CD4-positive, alpha-beta T cell (primary cell): ENCODE results near the gene ARFIP2. TPM values are rescaled to one million over a fixed set of nuclear protein-coding genes. Genes with fewer than 3 reads are reported as not detected.

Experiments
- ATAC-seq: fragments of 200-7000 bp; cut with Tn5 transposase; one replicate; pipeline ENCODE4 v1.10.0; 2022; ENCODE audit warnings: mild to moderate bottlenecking; ENCODE audit not compliant: poor library complexity
- CTCF ChIA-PET: fragments of 350-600 bp; sonication (Branson Sonifier 250); formaldehyde crosslinking; loops from one replicate; lab custom pipeline; 2021; ENCODE audit warnings: antibody characterized with exemption, inconsistent platforms; lab: Charles Lee
- POLR2A ChIA-PET: fragments of 350-600 bp; sonication (Branson Sonifier 250); formaldehyde crosslinking; loops from one replicate; lab custom pipeline; 2021; ENCODE audit warnings: antibody characterized with exemption, inconsistent platforms; lab: Charles Lee
- DNase-seq, 14 experiments: peaks; one replicate each; pipeline ENCODE4 v3.0.0-alpha.2; 2013 to 2020; ENCODE audit warnings: mixed read lengths in 2 of 14
- H3K27ac ChIP-seq, 2 donors: one replicate each; pipeline versions ENCODE4 v1.5.1 to v1.7.0; 2013; ENCODE audit warnings: low read length in 2 of 2, low read depth in 1 of 2, mild to moderate bottlenecking in 1 of 2
- H3K27me3 ChIP-seq, 2 experiments: 1 replicate in 1 of 2; 2 replicates in 1 of 2; pipeline versions ENCODE4 v1.6.1 to v1.7.0; 2013; ENCODE audit warnings: low read length in 2 of 2, control low read depth in 1 of 2, mild to moderate bottlenecking in 1 of 2, moderate library complexity in 1 of 2; ENCODE audit not compliant: insufficient read depth in 2 of 2, control insufficient read depth in 1 of 2
- H3K36me3 ChIP-seq: one replicate; pipeline ENCODE4 v1.6.1; 2013; ENCODE audit warnings: low read length, control low read depth; ENCODE audit not compliant: insufficient read depth
- H3K4me1 ChIP-seq: one replicate; pipeline ENCODE4 v1.6.1; 2013; ENCODE audit warnings: low read length, control low read depth; ENCODE audit not compliant: insufficient read depth
- H3K4me3 ChIP-seq: one replicate; pipeline ENCODE4 v1.5.1; 2013; ENCODE audit warnings: mild to moderate bottlenecking, low read length, moderate library complexity
- H3K9me3 ChIP-seq, 2 experiments: 1 replicate in 1 of 2; 2 replicates in 1 of 2; pipeline versions ENCODE4 v1.6.1 to v1.7.0; 2013; ENCODE audit warnings: low read length in 2 of 2, mild to moderate bottlenecking in 2 of 2, control low read depth in 1 of 2, moderate library complexity in 1 of 2; ENCODE audit not compliant: control insufficient read depth in 1 of 2, insufficient read depth in 1 of 2
- H3K27ac Mint-ChIP-seq: one replicate; pipeline ENCODE4 v1.8.0; 2020; ENCODE audit warnings: mixed read lengths
- H3K27me3 Mint-ChIP-seq: one replicate; pipeline ENCODE4 v1.8.0; 2021; ENCODE audit warnings: mixed read lengths
- H3K36me3 Mint-ChIP-seq: one replicate; pipeline ENCODE4 v1.8.0; 2021; ENCODE audit warnings: low read depth, mixed read lengths
- H3K4me1 Mint-ChIP-seq: one replicate; pipeline ENCODE4 v1.8.0; 2021; ENCODE audit warnings: low read depth, mixed read lengths
- H3K4me3 Mint-ChIP-seq: one replicate; pipeline ENCODE4 v1.8.0; 2020; ENCODE audit warnings: mild to moderate bottlenecking, mixed read lengths
- H3K9me3 Mint-ChIP-seq: one replicate; pipeline ENCODE4 v1.8.0; 2020; ENCODE audit warnings: mixed read lengths
- intact Hi-C, 2 experiments: fragments of 100-400 bp; cut with DNase I in 1 of 2; cut with micrococcal nuclease in 1 of 2; formaldehyde crosslinking; loops; one replicate each; pipeline versions ENCODE4 v1.15.1 to v1.9.0; 2023 to 2025; cut with DNase I, micrococcal nuclease
- total RNA-seq, 174 experiments: library from RNA in 2 of 174; stranded (reverse) in 2 of 174; gene quantifications; one replicate each; pipeline ENCODE4 v1.2.3 and lab custom pipeline; 2021 to 2026
- TF ChIP-seq, protein P1 (sequence below): fragments of 200-600 bp; IDR thresholded peaks from one replicate; pipeline ENCODE4 v1.8.0; 2022; ENCODE audit warnings: antibody characterized with exemption, mild to moderate bottlenecking

Gene ARFIP2
- total RNA-seq, 2 experiments from 2014 or later, result 78.1 to 80.5 TPM

DNA sequence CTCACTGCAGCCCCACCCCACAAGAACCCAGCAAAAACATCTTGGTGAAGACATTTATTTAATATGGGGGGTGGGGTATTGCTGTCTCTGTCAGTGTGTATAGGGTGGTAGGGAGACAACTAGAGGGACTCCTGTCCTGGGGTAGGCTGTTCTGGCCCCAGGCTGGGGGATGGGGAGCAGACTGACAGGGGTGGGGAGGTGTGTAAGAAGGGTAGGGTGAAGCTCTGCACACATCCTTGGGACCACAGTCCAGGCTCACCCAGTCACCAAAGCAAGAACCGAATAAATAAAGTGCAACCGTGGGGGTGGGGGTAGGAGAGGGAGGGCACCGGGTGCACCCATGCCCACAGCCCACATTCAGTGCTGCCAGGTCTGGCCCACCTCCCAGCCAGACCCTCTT, 32.6 kb downstream of the ARFIP2 start:
- H3K4me3 ChIP-seq, result no peak overlapping the region
- no peaks in the 10 kb centered on the region for H3K4me1 Mint-ChIP-seq
- H3K27me3 Mint-ChIP-seq, result no peaks in the 10 kb centered on the region
- CTCF ChIA-PET, result interaction anchor here (1.6 to 11.8 kb wide), 2 partner anchors 33 to 70 kb away, joined by 3 to 230 read pairs; partner anchors contain the start of genes ARFIP2 and TIMM10B
- H3K27ac Mint-ChIP-seq, result no peak overlapping the region
- TF ChIP-seq, protein P1, sequence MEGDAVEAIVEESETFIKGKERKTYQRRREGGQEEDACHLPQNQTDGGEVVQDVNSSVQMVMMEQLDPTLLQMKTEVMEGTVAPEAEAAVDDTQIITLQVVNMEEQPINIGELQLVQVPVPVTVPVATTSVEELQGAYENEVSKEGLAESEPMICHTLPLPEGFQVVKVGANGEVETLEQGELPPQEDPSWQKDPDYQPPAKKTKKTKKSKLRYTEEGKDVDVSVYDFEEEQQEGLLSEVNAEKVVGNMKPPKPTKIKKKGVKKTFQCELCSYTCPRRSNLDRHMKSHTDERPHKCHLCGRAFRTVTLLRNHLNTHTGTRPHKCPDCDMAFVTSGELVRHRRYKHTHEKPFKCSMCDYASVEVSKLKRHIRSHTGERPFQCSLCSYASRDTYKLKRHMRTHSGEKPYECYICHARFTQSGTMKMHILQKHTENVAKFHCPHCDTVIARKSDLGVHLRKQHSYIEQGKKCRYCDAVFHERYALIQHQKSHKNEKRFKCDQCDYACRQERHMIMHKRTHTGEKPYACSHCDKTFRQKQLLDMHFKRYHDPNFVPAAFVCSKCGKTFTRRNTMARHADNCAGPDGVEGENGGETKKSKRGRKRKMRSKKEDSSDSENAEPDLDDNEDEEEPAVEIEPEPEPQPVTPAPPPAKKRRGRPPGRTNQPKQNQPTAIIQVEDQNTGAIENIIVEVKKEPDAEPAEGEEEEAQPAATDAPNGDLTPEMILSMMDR, result no peak
- DNase-seq, result no peak
- peaks cover 15% of the 10 kb centered on the region for H3K36me3 ChIP-seq
- H3K36me3 Mint-ChIP-seq, result no peaks in the 10 kb centered on the region
- intact Hi-C loops, result no loop called here
- no peak for ATAC-seq
- POLR2A ChIA-PET, result no interaction called here
- no peaks in the 10 kb centered on the region for H3K9me3 ChIP-seq
- no peak overlapping the region for H3K27ac ChIP-seq
- no peaks in the 10 kb centered on the region for H3K27me3 ChIP-seq
- H3K4me3 Mint-ChIP-seq, result no peak overlapping the region
- H3K9me3 Mint-ChIP-seq, result no peaks in the 10 kb centered on the region
- H3K4me1 ChIP-seq, result peaks cover under 1% of the 10 kb centered on the region

GRCh38 chr11:6443269-6444003, 37.7 kb downstream of the ARFIP2 start:
- H3K36me3 ChIP-seq, result no peaks in the 10 kb centered on the region
- H3K27ac ChIP-seq, result no peak overlapping the region
- ChIA-PET CTCF (interaction anchor here (0.6 to 11.8 kb wide), 34 partner anchors 16 to 252 kb away, joined by 3 to 230 read pairs (median 5); partner anchors contain the start of genes APBB1, ARFIP2, MRPL17 and SMPD1), POLR2A (interaction anchor here (0.6 to 3.2 kb wide), 14 partner anchors 12 to 68 kb away, joined by 3 to 55 read pairs (median 4); partner anchors contain the start of genes APBB1, ARFIP2, SMPD1 and TIMM10B)
- Mint-ChIP-seq H3K27ac (no peak overlapping the region), H3K4me1 (no peaks in the 10 kb centered on the region), H3K27me3 (no peaks in the 10 kb centered on the region), H3K9me3 (no peaks in the 10 kb centered on the region), H3K36me3 (no peaks in the 10 kb centered on the region), H3K4me3 (no peak overlapping the region)
- TF ChIP-seq, protein P1, result peak; percentile 89
- no peaks in the 10 kb centered on the region for H3K27me3 ChIP-seq
- peak; percentile 91 for ATAC-seq
- peaks cover 21% of the 10 kb centered on the region for H3K4me1 ChIP-seq
- DNase-seq, result peak; percentile 37 to 82 (median 48)
- intact Hi-C loops, result loop anchor here (1.0 to 2.0 kb wide), 4 partner anchors 25 to 64 kb away; partner anchors contain the start of gene APBB1 (in 1 of the 2)
- no peak overlapping the region for H3K4me3 ChIP-seq
- H3K9me3 ChIP-seq, result no peaks in the 10 kb centered on the region

DNA sequence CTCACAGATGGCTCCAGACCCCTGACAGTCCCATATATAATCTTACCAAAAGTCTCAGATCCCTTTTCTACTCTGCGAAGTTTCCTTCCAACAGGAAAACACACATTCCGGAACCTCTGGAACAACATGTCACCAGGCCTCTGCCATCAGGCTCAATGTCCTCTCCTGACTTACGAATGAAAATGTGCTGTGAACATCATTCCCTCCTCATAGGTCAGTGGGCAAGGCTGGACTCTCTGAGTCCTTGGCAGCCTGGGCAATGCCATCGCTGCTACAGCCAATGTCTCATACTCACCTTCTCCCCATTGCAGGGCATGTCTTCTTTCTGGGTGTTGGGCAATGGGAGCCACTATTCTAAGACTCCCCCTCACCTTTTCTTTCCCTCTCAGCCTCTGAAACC, 38.7 kb downstream of the ARFIP2 start:
- Histone ChIP-seq H3K27ac (no peak overlapping the region), H3K36me3 (no peaks in the 10 kb centered on the region), H3K9me3 (no peaks in the 10 kb centered on the region), H3K4me3 (no peak overlapping the region), H3K27me3 (no peaks in the 10 kb centered on the region), H3K4me1 (peaks cover 31% of the 10 kb centered on the region)
- no peak overlapping the region for H3K27ac Mint-ChIP-seq
- DNase-seq (no peak), ATAC-seq (no peak)
- POLR2A ChIA-PET, result interaction anchor here (1.5 to 3.2 kb wide), 5 partner anchors 23 to 64 kb away, joined by 3 to 55 read pairs (median 7); partner anchors contain the start of gene APBB1
- no peaks in the 10 kb centered on the region for H3K4me1 Mint-ChIP-seq
- H3K36me3 Mint-ChIP-seq, result no peaks in the 10 kb centered on the region
- CTCF ChIA-PET, result interaction anchor here (1.4 to 11.8 kb wide), 5 partner anchors 24 to 89 kb away, joined by 4 to 230 read pairs (median 19); partner anchors contain the start of gene APBB1
- no peaks in the 10 kb centered on the region for H3K9me3 Mint-ChIP-seq
- no peak overlapping the region for H3K4me3 Mint-ChIP-seq
- intact Hi-C loops, result loop anchor here in 1 of 2 experiments (2.0 kb wide), 2 partner anchors 24 to 62 kb away; partner anchors contain the start of gene APBB1
- TF ChIP-seq, protein P1, result no peak
- no peaks in the 10 kb centered on the region for H3K27me3 Mint-ChIP-seq
